HepG2 (cell line): ENCODE data around the gene TMEM139. TPM values are rescaled to one million over a fixed set of nuclear protein-coding genes. Genes with fewer than 3 reads are reported as not detected.
A peak's percentile ranks its signal among the peaks of the same experiment; 100 is the strongest.

Experiments
- AHR ChIP-seq: IDR thresholded peaks from 2 replicates; pipeline ENCODE4 v1.6.1; 2018; ENCODE audit warnings: missing genetic modification reagents, missing compliant biosample characterization
- ATM ChIP-seq: fragments of 450-650 bp; IDR thresholded peaks from 2 replicates; pipeline ENCODE4 v1.7.1; 2017; ENCODE audit warnings: mild to moderate bottlenecking, borderline replicate concordance
- CBX1 ChIP-seq: IDR thresholded peaks from one replicate; pipeline ENCODE4 v1.6.1; 2016; ENCODE audit warnings: antibody characterized with exemption, low read depth
- MED1 ChIP-seq: sonication (generic); formaldehyde crosslinking; IDR thresholded peaks from 2 replicates; pipeline ENCODE4 v1.4.0; 2020; ENCODE audit warnings: missing genetic modification reagents
- MIER2 ChIP-seq: IDR thresholded peaks from 2 replicates; pipeline ENCODE4 v1.6.1; 2016; ENCODE audit warnings: missing biosample characterization, missing genetic modification reagents
- NFE2L1 ChIP-seq: sonication (generic); formaldehyde crosslinking; IDR thresholded peaks from 2 replicates; pipeline ENCODE4 v1.4.0; 2020; ENCODE audit warnings: missing genetic modification reagents, mild to moderate bottlenecking, borderline replicate concordance
- NFKB2 ChIP-seq: sonication (generic); formaldehyde crosslinking; IDR thresholded peaks from 2 replicates; pipeline ENCODE4 v1.4.0; 2020; ENCODE audit warnings: missing genetic modification reagents, borderline replicate concordance
- PHF20 ChIP-seq: sonication (generic); formaldehyde crosslinking; IDR thresholded peaks from 2 replicates; pipeline ENCODE4 v1.5.0; 2020; ENCODE audit warnings: mild to moderate bottlenecking, missing genetic modification reagents
- RBAK ChIP-seq: sonication (generic); formaldehyde crosslinking; IDR thresholded peaks from 2 replicates; pipeline ENCODE4 v1.5.1; 2020; ENCODE audit warnings: mild to moderate bottlenecking, missing genetic modification reagents
- RBFOX2 ChIP-seq: fragments of 200-400 bp; formaldehyde crosslinking; IDR thresholded peaks from 2 replicates; pipeline ENCODE4 v1.6.1; 2017; ENCODE audit warnings: low read depth, mild to moderate bottlenecking, low read length
- SUZ12 ChIP-seq: fragments of 150-350 bp; IDR thresholded peaks from 2 replicates; pipeline ENCODE4 v1.6.1; 2014; ENCODE audit warnings: low read depth, low read length
- TEAD2 ChIP-seq: sonication (generic); formaldehyde crosslinking; IDR thresholded peaks from 2 replicates; pipeline ENCODE4 v1.9.0; 2021; ENCODE audit warnings: missing genetic modification reagents
- ZNF317 ChIP-seq: sonication (generic); formaldehyde crosslinking; IDR thresholded peaks from 2 replicates; pipeline ENCODE4 v1.5.0; 2020; ENCODE audit warnings: mild to moderate bottlenecking, missing genetic modification reagents
- ZNF549 ChIP-seq: sonication (generic); formaldehyde crosslinking; IDR thresholded peaks from 2 replicates; pipeline ENCODE4 v1.5.0; 2020; ENCODE audit warnings: missing genetic modification reagents
- ZNF562 ChIP-seq: sonication (generic); formaldehyde crosslinking; IDR thresholded peaks from 2 replicates; pipeline ENCODE4 v1.8.0; 2022; ENCODE audit warnings: missing genetic modification reagents, borderline replicate concordance
- ZNF615 ChIP-seq: sonication (generic); formaldehyde crosslinking; IDR thresholded peaks from 2 replicates; pipeline ENCODE4 v1.5.0; 2020; ENCODE audit warnings: mild to moderate bottlenecking, missing genetic modification reagents, borderline replicate concordance
- polyA plus RNA-seq, 8 experiments: library from polyadenylated mRNA; depleted of rRNA in 3 of 8; stranded (reverse) in 7 of 8; unstranded in 1 of 8; fragments of >200 nt; fragmentation: Illumina TruSeq in 4 of 8; extraction: Trizol in 4 of 8; gene quantifications; 2 replicates each; pipeline versions ENCODE4 v1.2.1 to v1.2.3, GENCODE V29; 2011 to 2016; ENCODE audit warnings: low read depth in 4 of 8, missing spikeins in 1 of 8, mixed read lengths in 1 of 8; ENCODE audit not compliant: insufficient read depth in 1 of 8
- total RNA-seq, 5 experiments: library from RNA; depleted of rRNA; stranded (reverse); fragments of >200 nt; fragmentation: Illumina TruSeq; extraction: Trizol; gene quantifications; 2 replicates each; pipeline ENCODE4 v1.2.3, GENCODE V29; 2016; ENCODE audit warnings: low read depth in 1 of 5
- TF ChIP-seq, protein P1 (sequence below): sonication (generic); formaldehyde crosslinking; IDR thresholded peaks from 2 replicates; pipeline ENCODE4 v1.5.0; 2020; ENCODE audit warnings: mild to moderate bottlenecking, missing genetic modification reagents
- TF ChIP-seq, protein P2 (sequence below): sonication (generic); formaldehyde crosslinking; IDR thresholded peaks from 2 replicates; pipeline ENCODE4 v1.5.0; 2020; ENCODE audit warnings: mild to moderate bottlenecking, missing genetic modification reagents, borderline replicate concordance
- TF ChIP-seq, protein P3 (sequence below): sonication (generic); formaldehyde crosslinking; IDR thresholded peaks from 2 replicates; pipeline ENCODE4 v1.4.0; 2020; ENCODE audit warnings: missing genetic modification reagents, borderline replicate concordance
- TF ChIP-seq, protein P4 (sequence below): sonication (generic); formaldehyde crosslinking; IDR thresholded peaks from 2 replicates; pipeline ENCODE4 v1.8.1; 2022; ENCODE audit warnings: low read depth, mild to moderate bottlenecking, missing genetic modification reagents

The TMEM139 gene
- total and polyA plus RNA-seq, 2 of the 13 experiments (the other 11 are each of a cell fraction or from before 2014, with no cell fraction given): 7.9 to 14.0 TPM

DNA sequence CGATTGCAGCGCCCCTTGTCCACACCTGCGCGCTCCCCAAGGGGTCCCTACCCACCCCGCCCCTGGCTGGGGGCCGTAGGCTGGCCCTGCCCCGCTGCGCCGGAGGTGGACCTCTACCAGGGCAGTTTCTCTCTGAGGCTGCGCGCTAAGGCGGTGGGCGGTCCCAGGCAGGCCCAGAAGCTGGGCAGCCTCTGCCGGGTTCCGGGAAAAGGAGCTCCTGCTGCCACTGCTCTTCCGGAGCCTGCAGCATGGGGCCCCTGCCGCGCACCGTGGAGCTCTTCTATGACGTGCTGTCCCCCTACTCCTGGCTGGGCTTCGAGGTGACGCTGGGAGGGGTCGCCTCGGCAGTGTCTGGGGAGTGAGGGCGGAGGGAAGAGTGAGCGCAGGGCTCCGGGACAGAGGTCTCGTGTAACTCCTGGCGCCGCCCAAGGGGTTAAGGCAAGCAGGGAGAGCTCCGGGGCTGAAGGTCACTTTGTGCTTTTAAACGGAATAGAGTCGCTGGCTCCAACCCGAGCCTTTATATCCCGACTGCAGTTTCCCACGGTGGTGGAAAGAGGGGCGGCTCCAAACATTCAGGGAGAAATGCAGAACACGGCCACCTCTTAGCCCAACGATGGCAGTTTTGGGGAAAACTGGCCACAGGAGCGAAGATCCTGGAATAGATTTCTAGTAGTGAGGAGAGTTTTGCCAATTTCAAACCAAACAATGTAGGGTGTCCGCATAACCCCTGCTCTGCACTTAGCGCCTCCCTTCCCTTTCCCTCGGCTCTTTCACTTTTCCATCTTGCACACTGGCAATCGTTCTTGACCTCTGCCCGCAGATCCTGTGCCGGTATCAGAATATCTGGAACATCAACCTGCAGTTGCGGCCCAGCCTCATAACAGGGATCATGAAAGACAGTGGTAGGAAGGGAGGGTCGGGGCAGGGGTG, 21.2 kb upstream of the TMEM139 start, which contains the start of gene GSTK1 (continued):
- TF ChIP-seq, protein P1, sequence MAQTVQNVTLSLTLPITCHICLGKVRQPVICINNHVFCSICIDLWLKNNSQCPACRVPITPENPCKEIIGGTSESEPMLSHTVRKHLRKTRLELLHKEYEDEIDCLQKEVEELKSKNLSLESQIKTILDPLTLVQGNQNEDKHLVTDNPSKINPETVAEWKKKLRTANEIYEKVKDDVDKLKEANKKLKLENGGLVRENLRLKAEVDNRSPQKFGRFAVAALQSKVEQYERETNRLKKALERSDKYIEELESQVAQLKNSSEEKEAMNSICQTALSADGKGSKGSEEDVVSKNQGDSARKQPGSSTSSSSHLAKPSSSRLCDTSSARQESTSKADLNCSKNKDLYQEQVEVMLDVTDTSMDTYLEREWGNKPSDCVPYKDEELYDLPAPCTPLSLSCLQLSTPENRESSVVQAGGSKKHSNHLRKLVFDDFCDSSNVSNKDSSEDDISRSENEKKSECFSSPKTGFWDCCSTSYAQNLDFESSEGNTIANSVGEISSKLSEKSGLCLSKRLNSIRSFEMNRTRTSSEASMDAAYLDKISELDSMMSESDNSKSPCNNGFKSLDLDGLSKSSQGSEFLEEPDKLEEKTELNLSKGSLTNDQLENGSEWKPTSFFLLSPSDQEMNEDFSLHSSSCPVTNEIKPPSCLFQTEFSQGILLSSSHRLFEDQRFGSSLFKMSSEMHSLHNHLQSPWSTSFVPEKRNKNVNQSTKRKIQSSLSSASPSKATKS (CRISPR knock-in tag): 0 out of 2 replicates have a peak, but pooled peaks have one; percentile 68
- TF ChIP-seq ATM (no peak), AHR (CRISPR knock-in tag) (no peak), PHF20 (CRISPR knock-in tag) (peak; percentile 88), SUZ12 (no peak), ZNF317 (CRISPR knock-in tag) (peak; percentile 65; the same call in 1 of the 2 replicates), NFE2L1 (CRISPR knock-in tag) (no peak), ZNF615 (CRISPR knock-in tag) (no peak), TEAD2 (no peak), NFKB2 (CRISPR knock-in tag) (peak; percentile 81; the same call in 1 of the 2 replicates), CBX1 (peak; percentile 63), RBAK (CRISPR knock-in tag) (no peak), MIER2 (CRISPR knock-in tag) (no peak), MED1 (peak; percentile 58; the same call in 1 of the 2 replicates), ZNF549 (CRISPR knock-in tag) (no peak), RBFOX2 (peak; percentile 96), ZNF562 (CRISPR knock-in tag) (no peak)
- TF ChIP-seq, protein P2, sequence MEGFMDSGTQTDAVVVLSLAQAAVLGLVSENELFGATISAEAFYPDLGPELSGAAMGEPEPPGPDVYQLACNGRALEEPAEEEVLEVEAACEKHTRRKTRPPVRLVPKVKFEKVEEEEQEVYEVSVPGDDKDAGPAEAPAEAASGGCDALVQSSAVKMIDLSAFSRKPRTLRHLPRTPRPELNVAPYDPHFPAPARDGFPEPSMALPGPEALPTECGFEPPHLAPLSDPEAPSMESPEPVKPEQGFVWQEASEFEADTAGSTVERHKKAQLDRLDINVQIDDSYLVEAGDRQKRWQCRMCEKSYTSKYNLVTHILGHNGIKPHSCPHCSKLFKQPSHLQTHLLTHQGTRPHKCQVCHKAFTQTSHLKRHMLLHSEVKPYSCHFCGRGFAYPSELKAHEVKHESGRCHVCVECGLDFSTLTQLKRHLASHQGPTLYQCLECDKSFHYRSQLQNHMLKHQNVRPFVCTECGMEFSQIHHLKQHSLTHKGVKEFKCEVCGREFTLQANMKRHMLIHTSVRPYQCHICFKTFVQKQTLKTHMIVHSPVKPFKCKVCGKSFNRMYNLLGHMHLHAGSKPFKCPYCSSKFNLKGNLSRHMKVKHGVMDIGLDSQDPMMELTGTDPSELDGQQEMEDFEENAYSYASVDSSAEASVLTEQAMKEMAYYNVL (CRISPR knock-in tag): peak; percentile 49; the same call in 1 of the 2 replicates
- TF ChIP-seq, protein P3, sequence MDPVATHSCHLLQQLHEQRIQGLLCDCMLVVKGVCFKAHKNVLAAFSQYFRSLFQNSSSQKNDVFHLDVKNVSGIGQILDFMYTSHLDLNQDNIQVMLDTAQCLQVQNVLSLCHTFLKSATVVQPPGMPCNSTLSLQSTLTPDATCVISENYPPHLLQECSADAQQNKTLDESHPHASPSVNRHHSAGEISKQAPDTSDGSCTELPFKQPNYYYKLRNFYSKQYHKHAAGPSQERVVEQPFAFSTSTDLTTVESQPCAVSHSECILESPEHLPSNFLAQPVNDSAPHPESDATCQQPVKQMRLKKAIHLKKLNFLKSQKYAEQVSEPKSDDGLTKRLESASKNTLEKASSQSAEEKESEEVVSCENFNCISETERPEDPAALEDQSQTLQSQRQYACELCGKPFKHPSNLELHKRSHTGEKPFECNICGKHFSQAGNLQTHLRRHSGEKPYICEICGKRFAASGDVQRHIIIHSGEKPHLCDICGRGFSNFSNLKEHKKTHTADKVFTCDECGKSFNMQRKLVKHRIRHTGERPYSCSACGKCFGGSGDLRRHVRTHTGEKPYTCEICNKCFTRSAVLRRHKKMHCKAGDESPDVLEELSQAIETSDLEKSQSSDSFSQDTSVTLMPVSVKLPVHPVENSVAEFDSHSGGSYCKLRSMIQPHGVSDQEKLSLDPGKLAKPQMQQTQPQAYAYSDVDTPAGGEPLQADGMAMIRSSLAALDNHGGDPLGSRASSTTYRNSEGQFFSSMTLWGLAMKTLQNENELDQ (CRISPR knock-in tag): no peak
- TF ChIP-seq, protein P4, sequence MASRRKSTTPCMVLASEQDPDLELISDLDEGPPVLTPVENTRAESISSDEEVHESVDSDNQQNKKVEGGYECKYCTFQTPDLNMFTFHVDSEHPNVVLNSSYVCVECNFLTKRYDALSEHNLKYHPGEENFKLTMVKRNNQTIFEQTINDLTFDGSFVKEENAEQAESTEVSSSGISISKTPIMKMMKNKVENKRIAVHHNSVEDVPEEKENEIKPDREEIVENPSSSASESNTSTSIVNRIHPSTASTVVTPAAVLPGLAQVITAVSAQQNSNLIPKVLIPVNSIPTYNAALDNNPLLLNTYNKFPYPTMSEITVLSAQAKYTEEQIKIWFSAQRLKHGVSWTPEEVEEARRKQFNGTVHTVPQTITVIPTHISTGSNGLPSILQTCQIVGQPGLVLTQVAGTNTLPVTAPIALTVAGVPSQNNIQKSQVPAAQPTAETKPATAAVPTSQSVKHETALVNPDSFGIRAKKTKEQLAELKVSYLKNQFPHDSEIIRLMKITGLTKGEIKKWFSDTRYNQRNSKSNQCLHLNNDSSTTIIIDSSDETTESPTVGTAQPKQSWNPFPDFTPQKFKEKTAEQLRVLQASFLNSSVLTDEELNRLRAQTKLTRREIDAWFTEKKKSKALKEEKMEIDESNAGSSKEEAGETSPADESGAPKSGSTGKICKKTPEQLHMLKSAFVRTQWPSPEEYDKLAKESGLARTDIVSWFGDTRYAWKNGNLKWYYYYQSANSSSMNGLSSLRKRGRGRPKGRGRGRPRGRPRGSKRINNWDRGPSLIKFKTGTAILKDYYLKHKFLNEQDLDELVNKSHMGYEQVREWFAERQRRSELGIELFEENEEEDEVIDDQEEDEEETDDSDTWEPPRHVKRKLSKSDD: 0 out of 2 replicates have a peak, but pooled peaks have one; percentile 69
